ENCODE measurements around the gene PHTF1. TPM values are rescaled to one million over a fixed set of nuclear protein-coding genes. Genes with fewer than 3 reads are reported as not detected.

PHTF1 gene
- total and polyA plus RNA-seq, 10 of the 15 experiments (the other 5 are each of a cell fraction or from before 2014, with no cell fraction given), result 7.8 to 37.6 (median 24.1) TPM

GRCh38 chr1:113793878-113794834, 34.9 kb upstream of the PHTF1 start (continued):
- TF ChIP-seq SIX5 (IDR thresholded peaks at IDR 0.05; ENCODE audit: low read depth, low read length, severe bottlenecking) (no peak), TAF1 (IDR thresholded peaks at IDR 0.05; ENCODE audit: borderline replicate concordance, low read depth, low read length) (no peak), TCF7 (IDR thresholded peaks at IDR 0.05; ENCODE audit: borderline replicate concordance) (peak; percentile 72), NFXL1 (IDR thresholded peaks at IDR 0.05; ENCODE audit: borderline replicate concordance) (no peak), ATF3 (IDR thresholded peaks at IDR 0.05; ENCODE audit: borderline replicate concordance, extremely low read depth, low read depth, low read length) (no peak), BACH1 (IDR thresholded peaks at IDR 0.05; ENCODE audit: borderline replicate concordance) (no peak), SMAD1 (IDR thresholded peaks at IDR 0.05; ENCODE audit: low read depth, partially characterized antibody) (no peak), ATF2 (IDR thresholded peaks at IDR 0.05; ENCODE audit: low read length) (0 out of 2 replicates have a peak, but pooled peaks have one; percentile 21), ETV6 (conservative IDR thresholded peaks at IDR 0.05 in 1 of 2, IDR thresholded peaks at IDR 0.05 in 1 of 2; ENCODE audit: borderline replicate concordance in 1 of 2, low read depth in 1 of 2) (no peak), KAT2A (conservative IDR thresholded peaks at IDR 0.05; ENCODE audit: control insufficient read depth, low read depth, low read length) (no peak), MYB (IDR thresholded peaks at IDR 0.05; ENCODE audit: borderline replicate concordance, low read depth, low read length) (no peak), NFYB (IDR thresholded peaks at IDR 0.05; ENCODE audit: insufficient read depth, low read depth, low read length) (no peak), NR2C1 (IDR thresholded peaks at IDR 0.05) (no peak), RAD51 (IDR thresholded peaks at IDR 0.05) (peak; percentile 67; the same call in 1 of the 2 replicates), IKZF1 (conservative IDR thresholded peaks at IDR 0.05) (peak; percentile 72), CUX1 (IDR thresholded peaks at IDR 0.05; ENCODE audit: insufficient replicate concordance, low read depth, low read length) (no peak), MXI1 (IDR thresholded peaks at IDR 0.05; ENCODE audit: low read depth, low read length) (no peak)
